ENCODE data around the gene CCDC88C. TPM values are rescaled to one million over a fixed set of nuclear protein-coding genes. Genes with fewer than 3 reads are reported as not detected.
A peak's percentile ranks its signal among the peaks of the same experiment; 100 is the strongest.

CCDC88C gene
- total RNA-seq, 1 experiment from 2014 or later: 64.8 TPM

DNA sequence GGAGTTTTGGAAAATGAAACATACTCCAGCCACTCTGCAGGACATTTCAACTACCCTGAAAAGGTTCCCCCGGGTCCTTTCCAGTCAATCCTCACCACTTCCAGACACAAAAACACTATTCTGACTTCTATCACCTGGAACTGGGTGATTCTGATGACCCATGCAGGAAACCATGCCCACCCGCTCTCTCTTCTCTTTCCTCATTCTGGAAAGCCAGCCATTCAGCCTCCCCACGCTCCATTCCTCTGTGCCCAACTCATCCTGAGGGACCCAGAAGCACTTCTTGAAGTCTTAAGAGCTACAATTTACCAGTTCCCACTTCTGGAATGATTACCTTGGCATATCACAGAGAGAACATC is 3.2 kb downstream of the CCDC88C start:
- ATAC-seq (no peak), DNase-seq (ENCODE audit: low spot score) (no peak)
- H3K36me3 Mint-ChIP-seq: peaks cover 9% of the 10 kb centered on the region
- peak overlapping the region; percentile 51 for H3K4me3 Mint-ChIP-seq
- peaks cover 63% of the 10 kb centered on the region for H3K4me1 Mint-ChIP-seq
- H3K27me3 Mint-ChIP-seq (ENCODE audit: low read depth): no peaks in the 10 kb centered on the region; the same call in 1 of the 2 replicates
- CTCF ChIA-PET: interaction anchor here (1.4 to 7.0 kb wide), 5 partner anchors 13 to 128 kb away, joined by 3 to 97 read pairs (median 11); no protein-coding TSS in a partner anchor
- TF ChIP-seq NFATC4 (CRISPR knock-in tag; IDR thresholded peaks at IDR 0.05) (no peak), ZNF512 (CRISPR knock-in tag; IDR thresholded peaks at IDR 0.05; ENCODE audit: borderline replicate concordance) (no peak), E2F1 (CRISPR knock-in tag; IDR thresholded peaks at IDR 0.05) (no peak), JAZF1 (CRISPR knock-in tag; IDR thresholded peaks at IDR 0.05) (no peak), GABPB1 (CRISPR knock-in tag; IDR thresholded peaks at IDR 0.05) (no peak)
- H3K9me3 Mint-ChIP-seq: no peaks in the 10 kb centered on the region
- POLR2A ChIA-PET: interaction anchor here (0.9 to 1.8 kb wide), 3 partner anchors 14 to 16 kb away, joined by 3 to 6 read pairs (median 4); no protein-coding TSS in a partner anchor
- peak overlapping the region; percentile 100 for H3K27ac Mint-ChIP-seq

- peaks cover 10% of the 10 kb centered on the region for H3K36me3 Mint-ChIP-seq
- H3K9me3 Mint-ChIP-seq: no peaks in the 10 kb centered on the region
- ChIA-PET POLR2A (interaction anchor here (0.6 to 1.8 kb wide), 2 partner anchors 14 to 120 kb away, joined by 3 to 6 read pairs; no protein-coding TSS in a partner anchor), CTCF (interaction anchor here (0.8 to 7.0 kb wide), 10 partner anchors 11 to 236 kb away, joined by 3 to 97 read pairs (median 4); no protein-coding TSS in a partner anchor)
- H3K27ac Mint-ChIP-seq: peak overlapping the region; percentile 100
- peak overlapping the region; percentile 60 for H3K4me3 Mint-ChIP-seq
- no peaks in the 10 kb centered on the region; the same call in 1 of the 2 replicates for H3K27me3 Mint-ChIP-seq (ENCODE audit: low read depth)
- DNase-seq (ENCODE audit: low spot score) (peak; percentile 92), ATAC-seq (peak; percentile 78)
- peaks cover 57% of the 10 kb centered on the region for H3K4me1 Mint-ChIP-seq
- TF ChIP-seq, protein P1, sequence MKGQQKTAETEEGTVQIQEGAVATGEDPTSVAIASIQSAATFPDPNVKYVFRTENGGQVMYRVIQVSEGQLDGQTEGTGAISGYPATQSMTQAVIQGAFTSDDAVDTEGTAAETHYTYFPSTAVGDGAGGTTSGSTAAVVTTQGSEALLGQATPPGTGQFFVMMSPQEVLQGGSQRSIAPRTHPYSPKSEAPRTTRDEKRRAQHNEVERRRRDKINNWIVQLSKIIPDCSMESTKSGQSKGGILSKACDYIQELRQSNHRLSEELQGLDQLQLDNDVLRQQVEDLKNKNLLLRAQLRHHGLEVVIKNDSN (CRISPR knock-in tag; IDR thresholded peaks at IDR 0.05): peak; percentile 96
- TF ChIP-seq E2F1 (CRISPR knock-in tag; IDR thresholded peaks at IDR 0.05): no peak
- TF ChIP-seq FOXJ3 (CRISPR knock-in tag; IDR thresholded peaks at IDR 0.05; ENCODE audit: borderline replicate concordance): no peak
- peak; percentile 28; the same call in 1 of the 2 replicates for TF ChIP-seq ETV6 (CRISPR knock-in tag; IDR thresholded peaks at IDR 0.05)
- peak; percentile 71 for TF ChIP-seq MAX (CRISPR knock-in tag; IDR thresholded peaks at IDR 0.05)
- TF ChIP-seq FOXK1 (CRISPR knock-in tag; IDR thresholded peaks at IDR 0.05): 0 out of 2 replicates have a peak, but pooled peaks have one; percentile 36
- TF ChIP-seq CREM (CRISPR knock-in tag; IDR thresholded peaks at IDR 0.05): peak; percentile 62
- TF ChIP-seq ZBTB21 (CRISPR knock-in tag; IDR thresholded peaks at IDR 0.05; ENCODE audit: borderline replicate concordance): 0 out of 2 replicates have a peak, but pooled peaks have one; percentile 45
- TF ChIP-seq USF2 (CRISPR knock-in tag; IDR thresholded peaks at IDR 0.05): peak; percentile 97
Observed at GRCh38 chr14:91413547-91414474, 3.8 kb downstream of the CCDC88C start.
